Panc1 (cell line): Measurements from ENCODE around the gene CS. TPM values are rescaled to one million over a fixed set of nuclear protein-coding genes. Genes with fewer than 3 reads are reported as not detected.

ENCODE experiments used
- ATAC-seq: fragments of 200-7000 bp; cut with Tn5 transposase; 2 replicates; pipeline ENCODE4 v1.9.1; 2020; ENCODE audit warnings: mild to moderate bottlenecking, moderate library complexity
- BruUV-seq: library from RNA; stranded (reverse); fragments of 400-500 nt; replicated peaks from 2 replicates; lab custom pipeline; 2021; lab: Mats Ljungman, UMichigan
- CTCF ChIA-PET: fragments of 300-600 bp; sonication (Branson Sonifier 250); formaldehyde crosslinking; loops from one replicate; lab custom pipeline; 2022; ENCODE audit warnings: antibody characterized with exemption; lab: Charles Lee
- POLR2A ChIA-PET: fragments of 300-600 bp; sonication (Branson Sonifier 250); formaldehyde crosslinking; loops from one replicate; lab custom pipeline; 2022; ENCODE audit warnings: antibody characterized with exemption; lab: Charles Lee
- DNase-seq: peaks from one replicate; pipeline ENCODE4 v3.0.0-alpha.2; 2010; ENCODE audit warnings: low read depth, low spot score
- H3K27ac ChIP-seq: 2 replicates; pipeline ENCODE4 v1.5.1; 2011; ENCODE audit warnings: mild to moderate bottlenecking, low read length, inconsistent platforms
- H3K27me3 ChIP-seq: fragments of 200-500 bp; sonication (Bioruptor generic); 2 replicates; pipeline ENCODE4 v1.6.0; 2014; ENCODE audit warnings: low read length, inconsistent platforms; ENCODE audit not compliant: control insufficient read depth, insufficient read depth
- H3K36me3 ChIP-seq: fragments of 200-500 bp; sonication (Bioruptor generic); 2 replicates; pipeline ENCODE4 v1.5.1; 2014; ENCODE audit warnings: inconsistent platforms, mild to moderate bottlenecking, low read length, moderate library complexity; ENCODE audit not compliant: control insufficient read depth, insufficient read depth
- H3K4me1 ChIP-seq: 2 replicates; pipeline ENCODE4 v1.5.1; 2011; ENCODE audit warnings: inconsistent platforms, mild to moderate bottlenecking, low read length, moderate library complexity; ENCODE audit not compliant: control insufficient read depth, insufficient read depth
- H3K4me3 ChIP-seq, 2 experiments: 2 replicates each; pipeline ENCODE4 v1.5.1; 2011 to 2012; ENCODE audit warnings: low read depth in 2 of 2, low read length in 2 of 2, mild to moderate bottlenecking in 2 of 2, inconsistent platforms in 1 of 2, moderate library complexity in 1 of 2
- H3K9me3 ChIP-seq: fragments of 200-500 bp; sonication (Bioruptor generic); 2 replicates; pipeline ENCODE4 v1.5.1; 2014; ENCODE audit warnings: low read depth, mild to moderate bottlenecking, inconsistent platforms, low read length, moderate library complexity; ENCODE audit not compliant: control insufficient read depth, insufficient read depth
- POLR2AphosphoS5 ChIP-seq: IDR thresholded peaks from 2 replicates; pipeline ENCODE4 v1.6.1; 2012; ENCODE audit warnings: mild to moderate bottlenecking, low read depth, low read length, moderate library complexity
- SIN3A ChIP-seq: IDR thresholded peaks from 2 replicates; pipeline ENCODE4 v1.6.1; 2012; ENCODE audit warnings: low read depth, mild to moderate bottlenecking, low read length, moderate library complexity, borderline replicate concordance; ENCODE audit not compliant: insufficient read depth
- TCF7L2 ChIP-seq: IDR thresholded peaks from 2 replicates; pipeline ENCODE4 v1.6.1; 2011; ENCODE audit warnings: mild to moderate bottlenecking, low read depth, low read length, inconsistent platforms
- in situ Hi-C: cut with HindIII; loops from 2 replicates; pipeline ENCODE4 v1.10.0; 2016; ENCODE audit warnings: low sequenced_read_pairs, low pct_unique_long_range_greater_than_20kb
- intact Hi-C: fragments of 100-400 bp; cut with micrococcal nuclease; formaldehyde crosslinking; loops from one replicate; pipeline ENCODE4 v1.10.0; 2022; ENCODE audit not compliant: unreplicated experiment
- total RNA-seq: library from RNA; stranded (reverse); gene quantifications from one replicate; pipeline ENCODE4 v1.2.1, GENCODE V29; 2021; ENCODE audit not compliant: unreplicated experiment
- TF ChIP-seq, protein P1 (sequence below), 2 experiments: IDR thresholded peaks; 2 replicates each; pipeline ENCODE4 v1.6.1; 2011 to 2012; ENCODE audit warnings: low read depth in 2 of 2, control low read depth in 1 of 2, low read length in 1 of 2, mild to moderate bottlenecking in 1 of 2, moderate library complexity in 1 of 2; ENCODE audit not compliant: insufficient read depth in 1 of 2
- TF ChIP-seq, protein P2 (sequence below): fragments of 450-650 bp; IDR thresholded peaks from 2 replicates; pipeline ENCODE4 v1.5.1; 2017; ENCODE audit warnings: mild to moderate bottlenecking

Gene CS
- total RNA-seq, 1 experiment from 2014 or later: 240 TPM

GRCh38 chr12:56255671-56256070, 44.5 kb downstream of the CS start:
- Histone ChIP-seq H3K27me3 (no peaks in the 10 kb centered on the region), H3K4me3 (no peak overlapping the region), H3K27ac (no peak overlapping the region), H3K9me3 (no peaks in the 10 kb centered on the region), H3K4me1 (peaks cover 10% of the 10 kb centered on the region), H3K36me3 (peaks cover 15% of the 10 kb centered on the region)
- ATAC-seq: no peak
- intact Hi-C loops (no loop called here), in situ Hi-C loops (no loop called here)
- TSS peak; percentile 68 for BruUV-seq
- TF ChIP-seq, protein P1, sequence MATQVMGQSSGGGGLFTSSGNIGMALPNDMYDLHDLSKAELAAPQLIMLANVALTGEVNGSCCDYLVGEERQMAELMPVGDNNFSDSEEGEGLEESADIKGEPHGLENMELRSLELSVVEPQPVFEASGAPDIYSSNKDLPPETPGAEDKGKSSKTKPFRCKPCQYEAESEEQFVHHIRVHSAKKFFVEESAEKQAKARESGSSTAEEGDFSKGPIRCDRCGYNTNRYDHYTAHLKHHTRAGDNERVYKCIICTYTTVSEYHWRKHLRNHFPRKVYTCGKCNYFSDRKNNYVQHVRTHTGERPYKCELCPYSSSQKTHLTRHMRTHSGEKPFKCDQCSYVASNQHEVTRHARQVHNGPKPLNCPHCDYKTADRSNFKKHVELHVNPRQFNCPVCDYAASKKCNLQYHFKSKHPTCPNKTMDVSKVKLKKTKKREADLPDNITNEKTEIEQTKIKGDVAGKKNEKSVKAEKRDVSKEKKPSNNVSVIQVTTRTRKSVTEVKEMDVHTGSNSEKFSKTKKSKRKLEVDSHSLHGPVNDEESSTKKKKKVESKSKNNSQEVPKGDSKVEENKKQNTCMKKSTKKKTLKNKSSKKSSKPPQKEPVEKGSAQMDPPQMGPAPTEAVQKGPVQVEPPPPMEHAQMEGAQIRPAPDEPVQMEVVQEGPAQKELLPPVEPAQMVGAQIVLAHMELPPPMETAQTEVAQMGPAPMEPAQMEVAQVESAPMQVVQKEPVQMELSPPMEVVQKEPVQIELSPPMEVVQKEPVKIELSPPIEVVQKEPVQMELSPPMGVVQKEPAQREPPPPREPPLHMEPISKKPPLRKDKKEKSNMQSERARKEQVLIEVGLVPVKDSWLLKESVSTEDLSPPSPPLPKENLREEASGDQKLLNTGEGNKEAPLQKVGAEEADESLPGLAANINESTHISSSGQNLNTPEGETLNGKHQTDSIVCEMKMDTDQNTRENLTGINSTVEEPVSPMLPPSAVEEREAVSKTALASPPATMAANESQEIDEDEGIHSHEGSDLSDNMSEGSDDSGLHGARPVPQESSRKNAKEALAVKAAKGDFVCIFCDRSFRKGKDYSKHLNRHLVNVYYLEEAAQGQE (IDR thresholded peaks at IDR 0.05; ENCODE audit: insufficient read depth in 1 of 2, low read depth in 2 of 2, low read length in 1 of 2): no peak
- TF ChIP-seq, protein P2, sequence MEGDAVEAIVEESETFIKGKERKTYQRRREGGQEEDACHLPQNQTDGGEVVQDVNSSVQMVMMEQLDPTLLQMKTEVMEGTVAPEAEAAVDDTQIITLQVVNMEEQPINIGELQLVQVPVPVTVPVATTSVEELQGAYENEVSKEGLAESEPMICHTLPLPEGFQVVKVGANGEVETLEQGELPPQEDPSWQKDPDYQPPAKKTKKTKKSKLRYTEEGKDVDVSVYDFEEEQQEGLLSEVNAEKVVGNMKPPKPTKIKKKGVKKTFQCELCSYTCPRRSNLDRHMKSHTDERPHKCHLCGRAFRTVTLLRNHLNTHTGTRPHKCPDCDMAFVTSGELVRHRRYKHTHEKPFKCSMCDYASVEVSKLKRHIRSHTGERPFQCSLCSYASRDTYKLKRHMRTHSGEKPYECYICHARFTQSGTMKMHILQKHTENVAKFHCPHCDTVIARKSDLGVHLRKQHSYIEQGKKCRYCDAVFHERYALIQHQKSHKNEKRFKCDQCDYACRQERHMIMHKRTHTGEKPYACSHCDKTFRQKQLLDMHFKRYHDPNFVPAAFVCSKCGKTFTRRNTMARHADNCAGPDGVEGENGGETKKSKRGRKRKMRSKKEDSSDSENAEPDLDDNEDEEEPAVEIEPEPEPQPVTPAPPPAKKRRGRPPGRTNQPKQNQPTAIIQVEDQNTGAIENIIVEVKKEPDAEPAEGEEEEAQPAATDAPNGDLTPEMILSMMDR: no peak
- TF ChIP-seq TCF7L2 (no peak), POLR2AphosphoS5 (no peak), SIN3A (no peak)
- ChIA-PET CTCF (no interaction called here), POLR2A (no interaction called here)
- DNase-seq: no peak

- CTCF ChIA-PET: no interaction called here
- POLR2A ChIA-PET: no interaction called here
- in situ Hi-C loops: no loop called here
- Histone ChIP-seq H3K27me3 (no peaks in the 10 kb centered on the region), H3K4me1 (peaks cover 10% of the 10 kb centered on the region), H3K36me3 (peaks cover 19% of the 10 kb centered on the region), H3K9me3 (no peaks in the 10 kb centered on the region), H3K27ac (no peak overlapping the region), H3K4me3 (no peak overlapping the region)
- BruUV-seq: no TSS peak
- DNase-seq (no peak), ATAC-seq (no peak)
- intact Hi-C loops: no loop called here
- TF ChIP-seq TCF7L2 (no peak), SIN3A (no peak), POLR2AphosphoS5 (no peak)
- TF ChIP-seq, protein P2: no peak
- TF ChIP-seq, protein P1 (IDR thresholded peaks at IDR 0.05; ENCODE audit: insufficient read depth in 1 of 2, low read depth in 2 of 2, low read length in 1 of 2): no peak
Observed at GRCh38 chr12:56253091-56253490, 47.0 kb downstream of the CS start.
